Hepatocyte (in vitro differentiated cells): Measurements from ENCODE around the gene SERPINF2.

Source experiments
- EZH2phosphoT487 ChIP-seq: fragments of 200-600 bp; sonication (generic); IDR thresholded peaks from one replicate; pipeline ENCODE4 v1.6.1; 2018; ENCODE audit warnings: antibody characterized with exemption, mild to moderate bottlenecking, low read depth, moderate library complexity; ENCODE audit not compliant: unreplicated experiment, severe bottlenecking
- TF ChIP-seq, protein P1 (sequence below): fragments of 200-600 bp; sonication (generic); IDR thresholded peaks from 2 replicates; pipeline ENCODE4 v1.5.1; 2016; ENCODE audit warnings: antibody characterized with exemption, mild to moderate bottlenecking; ENCODE audit not compliant: poor library complexity

DNA sequence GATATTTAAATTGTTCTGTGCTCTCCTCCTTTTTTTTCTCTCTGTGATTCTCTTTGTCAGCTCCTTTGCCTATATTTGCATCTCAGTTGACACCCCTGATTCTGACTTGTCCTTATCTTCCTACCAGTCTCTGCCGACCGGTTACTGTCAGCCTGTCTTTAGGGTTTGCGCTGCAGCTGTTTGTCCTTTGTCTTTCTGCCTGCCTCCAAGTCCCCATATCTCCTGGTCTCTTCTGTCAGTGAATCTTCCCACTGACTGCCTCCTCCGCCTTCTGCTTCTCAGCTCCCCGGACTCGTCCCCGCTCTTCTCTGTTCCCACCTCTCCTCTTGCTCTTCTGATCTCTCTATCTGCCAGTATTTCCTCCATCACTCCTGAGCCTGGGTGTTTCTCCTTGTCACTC is 37.7 kb upstream of the SERPINF2 start:
- TF ChIP-seq, protein P1, sequence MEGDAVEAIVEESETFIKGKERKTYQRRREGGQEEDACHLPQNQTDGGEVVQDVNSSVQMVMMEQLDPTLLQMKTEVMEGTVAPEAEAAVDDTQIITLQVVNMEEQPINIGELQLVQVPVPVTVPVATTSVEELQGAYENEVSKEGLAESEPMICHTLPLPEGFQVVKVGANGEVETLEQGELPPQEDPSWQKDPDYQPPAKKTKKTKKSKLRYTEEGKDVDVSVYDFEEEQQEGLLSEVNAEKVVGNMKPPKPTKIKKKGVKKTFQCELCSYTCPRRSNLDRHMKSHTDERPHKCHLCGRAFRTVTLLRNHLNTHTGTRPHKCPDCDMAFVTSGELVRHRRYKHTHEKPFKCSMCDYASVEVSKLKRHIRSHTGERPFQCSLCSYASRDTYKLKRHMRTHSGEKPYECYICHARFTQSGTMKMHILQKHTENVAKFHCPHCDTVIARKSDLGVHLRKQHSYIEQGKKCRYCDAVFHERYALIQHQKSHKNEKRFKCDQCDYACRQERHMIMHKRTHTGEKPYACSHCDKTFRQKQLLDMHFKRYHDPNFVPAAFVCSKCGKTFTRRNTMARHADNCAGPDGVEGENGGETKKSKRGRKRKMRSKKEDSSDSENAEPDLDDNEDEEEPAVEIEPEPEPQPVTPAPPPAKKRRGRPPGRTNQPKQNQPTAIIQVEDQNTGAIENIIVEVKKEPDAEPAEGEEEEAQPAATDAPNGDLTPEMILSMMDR: no peak
- TF ChIP-seq EZH2phosphoT487: no peak
